Measurements from ENCODE around the gene CERS2. TPM values are rescaled to one million over a fixed set of nuclear protein-coding genes. Genes with fewer than 3 reads are reported as not detected.
A peak's percentile ranks its signal among the peaks of the same experiment; 100 is the strongest.

CERS2 gene
- total and polyA plus RNA-seq, 2 of the 13 experiments (the other 11 are each of a cell fraction or from before 2014, with no cell fraction given): 269 to 298 TPM

DNA sequence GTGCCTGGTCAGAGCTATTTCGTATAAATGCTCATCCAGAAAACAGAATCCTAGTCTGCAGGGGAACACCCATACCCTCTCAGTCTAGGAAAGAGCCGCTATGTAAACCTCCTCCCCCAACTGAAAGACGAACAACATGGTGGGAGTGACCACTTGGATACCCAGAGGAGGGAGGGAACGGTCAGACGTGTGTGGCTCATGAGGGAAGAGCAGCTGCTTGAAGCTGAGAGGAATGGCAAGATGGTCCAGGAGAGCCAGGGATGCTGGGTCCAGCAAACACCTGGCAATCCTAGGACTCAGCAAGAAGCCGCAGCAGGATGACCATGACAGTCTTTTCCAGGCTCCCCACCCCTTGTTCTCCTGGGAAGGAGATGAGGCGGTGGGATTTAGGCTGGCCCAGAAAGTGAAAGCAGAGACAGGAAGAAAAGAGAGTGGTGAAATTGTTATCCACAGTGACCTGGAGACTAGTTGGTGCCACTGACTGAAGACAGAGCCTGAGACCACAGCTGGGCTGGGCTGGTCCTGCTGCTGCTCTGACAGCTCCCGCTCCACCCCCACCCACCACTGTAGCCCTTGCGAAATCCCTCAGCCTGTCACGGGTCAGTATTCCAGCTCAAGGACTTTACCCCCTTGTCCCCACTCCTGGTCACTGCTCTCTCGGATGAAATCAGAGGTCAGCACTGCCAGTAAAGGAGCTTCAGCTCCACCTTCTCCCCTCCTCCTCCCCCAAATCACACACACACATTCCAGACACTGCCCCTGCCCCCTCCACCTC, 3.6 kb downstream of the CERS2 start (continued):
- peak; percentile 45 for TF ChIP-seq CHD2 (IDR thresholded peaks at IDR 0.05; ENCODE audit: low read depth, low read length)
- peak; percentile 83 for TF ChIP-seq TBX2 (CRISPR knock-in tag; IDR thresholded peaks at IDR 0.05; ENCODE audit: borderline replicate concordance)
- peak; percentile 47; the same call in 1 of the 2 replicates for TF ChIP-seq ZNF121 (CRISPR knock-in tag; IDR thresholded peaks at IDR 0.05)
- TF ChIP-seq MED1 (CRISPR knock-in tag; IDR thresholded peaks at IDR 0.05): peak; percentile 89
- peak; percentile 73; the same call in 1 of the 2 replicates for TF ChIP-seq HMG20A (CRISPR knock-in tag; IDR thresholded peaks at IDR 0.05; ENCODE audit: borderline replicate concordance)
- peak; percentile 91 for TF ChIP-seq DMAP1 (CRISPR knock-in tag; IDR thresholded peaks at IDR 0.05)
- peak; percentile 94; the same call in 1 of the 2 replicates for TF ChIP-seq ZNF788 (CRISPR knock-in tag; IDR thresholded peaks at IDR 0.05; ENCODE audit: borderline replicate concordance)
- peak; percentile 73; the same call in 1 of the 2 replicates for TF ChIP-seq SOX13 (IDR thresholded peaks at IDR 0.05)
- peak in 1 of 2 experiments; percentile 85; a peak in 3 of 4 replicates for TF ChIP-seq SOX13 (CRISPR knock-in tag; conservative IDR thresholded peaks at IDR 0.05 in 1 of 2, IDR thresholded peaks at IDR 0.05 in 1 of 2)
- no peak for TF ChIP-seq KLF9 (CRISPR knock-in tag; IDR thresholded peaks at IDR 0.05; ENCODE audit: low read depth)
- peak; percentile 53; the same call in 1 of the 2 replicates for TF ChIP-seq FOXO1 (CRISPR knock-in tag; IDR thresholded peaks at IDR 0.05)
- TF ChIP-seq ZNF709 (CRISPR knock-in tag; IDR thresholded peaks at IDR 0.05): no peak
- TF ChIP-seq, protein P1, sequence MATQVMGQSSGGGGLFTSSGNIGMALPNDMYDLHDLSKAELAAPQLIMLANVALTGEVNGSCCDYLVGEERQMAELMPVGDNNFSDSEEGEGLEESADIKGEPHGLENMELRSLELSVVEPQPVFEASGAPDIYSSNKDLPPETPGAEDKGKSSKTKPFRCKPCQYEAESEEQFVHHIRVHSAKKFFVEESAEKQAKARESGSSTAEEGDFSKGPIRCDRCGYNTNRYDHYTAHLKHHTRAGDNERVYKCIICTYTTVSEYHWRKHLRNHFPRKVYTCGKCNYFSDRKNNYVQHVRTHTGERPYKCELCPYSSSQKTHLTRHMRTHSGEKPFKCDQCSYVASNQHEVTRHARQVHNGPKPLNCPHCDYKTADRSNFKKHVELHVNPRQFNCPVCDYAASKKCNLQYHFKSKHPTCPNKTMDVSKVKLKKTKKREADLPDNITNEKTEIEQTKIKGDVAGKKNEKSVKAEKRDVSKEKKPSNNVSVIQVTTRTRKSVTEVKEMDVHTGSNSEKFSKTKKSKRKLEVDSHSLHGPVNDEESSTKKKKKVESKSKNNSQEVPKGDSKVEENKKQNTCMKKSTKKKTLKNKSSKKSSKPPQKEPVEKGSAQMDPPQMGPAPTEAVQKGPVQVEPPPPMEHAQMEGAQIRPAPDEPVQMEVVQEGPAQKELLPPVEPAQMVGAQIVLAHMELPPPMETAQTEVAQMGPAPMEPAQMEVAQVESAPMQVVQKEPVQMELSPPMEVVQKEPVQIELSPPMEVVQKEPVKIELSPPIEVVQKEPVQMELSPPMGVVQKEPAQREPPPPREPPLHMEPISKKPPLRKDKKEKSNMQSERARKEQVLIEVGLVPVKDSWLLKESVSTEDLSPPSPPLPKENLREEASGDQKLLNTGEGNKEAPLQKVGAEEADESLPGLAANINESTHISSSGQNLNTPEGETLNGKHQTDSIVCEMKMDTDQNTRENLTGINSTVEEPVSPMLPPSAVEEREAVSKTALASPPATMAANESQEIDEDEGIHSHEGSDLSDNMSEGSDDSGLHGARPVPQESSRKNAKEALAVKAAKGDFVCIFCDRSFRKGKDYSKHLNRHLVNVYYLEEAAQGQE (IDR thresholded peaks at IDR 0.05; ENCODE audit: borderline replicate concordance in 1 of 2, low read depth in 1 of 2, low read length in 2 of 2): peak in 1 of 2 experiments; percentile 57; a peak in 1 of 4 replicates
- TF ChIP-seq, protein P2, sequence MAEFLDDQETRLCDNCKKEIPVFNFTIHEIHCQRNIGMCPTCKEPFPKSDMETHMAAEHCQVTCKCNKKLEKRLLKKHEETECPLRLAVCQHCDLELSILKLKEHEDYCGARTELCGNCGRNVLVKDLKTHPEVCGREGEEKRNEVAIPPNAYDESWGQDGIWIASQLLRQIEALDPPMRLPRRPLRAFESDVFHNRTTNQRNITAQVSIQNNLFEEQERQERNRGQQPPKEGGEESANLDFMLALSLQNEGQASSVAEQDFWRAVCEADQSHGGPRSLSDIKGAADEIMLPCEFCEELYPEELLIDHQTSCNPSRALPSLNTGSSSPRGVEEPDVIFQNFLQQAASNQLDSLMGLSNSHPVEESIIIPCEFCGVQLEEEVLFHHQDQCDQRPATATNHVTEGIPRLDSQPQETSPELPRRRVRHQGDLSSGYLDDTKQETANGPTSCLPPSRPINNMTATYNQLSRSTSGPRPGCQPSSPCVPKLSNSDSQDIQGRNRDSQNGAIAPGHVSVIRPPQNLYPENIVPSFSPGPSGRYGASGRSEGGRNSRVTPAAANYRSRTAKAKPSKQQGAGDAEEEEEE (CRISPR knock-in tag; IDR thresholded peaks at IDR 0.05; ENCODE audit: borderline replicate concordance): peak; percentile 85; the same call in 1 of the 2 replicates
- TF ChIP-seq ESRRA (CRISPR knock-in tag; IDR thresholded peaks at IDR 0.05; ENCODE audit: low read depth): peak; percentile 98
- peak; percentile 80 for TF ChIP-seq ELF3 (CRISPR knock-in tag; IDR thresholded peaks at IDR 0.05)
- 0 out of 2 replicates have a peak, but pooled peaks have one; percentile 35 for TF ChIP-seq ZNF724P (CRISPR knock-in tag; IDR thresholded peaks at IDR 0.05; ENCODE audit: borderline replicate concordance)
- peak; percentile 89 for TF ChIP-seq ZNF331 (CRISPR knock-in tag; IDR thresholded peaks at IDR 0.05)
- peak; percentile 89; the same call in 1 of the 2 replicates for TF ChIP-seq CCDC6 (CRISPR knock-in tag; IDR thresholded peaks at IDR 0.05)
- TF ChIP-seq EP300 (IDR thresholded peaks at IDR 0.05; ENCODE audit: low read depth in 2 of 2, low read length in 2 of 2): peak; percentile 88 to 94
- peak; percentile 92 for TF ChIP-seq EP300 (CRISPR knock-in tag; IDR thresholded peaks at IDR 0.05; ENCODE audit: borderline replicate concordance)
- TF ChIP-seq SALL2 (CRISPR knock-in tag; IDR thresholded peaks at IDR 0.05): peak; percentile 91; the same call in 1 of the 2 replicates
- no peak for TF ChIP-seq ZNF780A (CRISPR knock-in tag; IDR thresholded peaks at IDR 0.05)
